Hepatocyte (in vitro differentiated cells): ENCODE measurements around the gene TTLL5. TPM values are rescaled to one million over a fixed set of nuclear protein-coding genes. Genes with fewer than 3 reads are reported as not detected.

Experiments used
- DNase-seq: peaks from one replicate; pipeline ENCODE4 v3.0.0-alpha.2; 2016; ENCODE audit warnings: low spot score
- H2AFZ ChIP-seq: fragments of 200-600 bp; sonication (generic); 2 replicates; pipeline ENCODE4 v1.6.0; 2016; ENCODE audit warnings: antibody characterized with exemption, mild to moderate bottlenecking
- H3K27ac ChIP-seq: fragments of 200-600 bp; sonication (generic); 2 replicates; pipeline ENCODE4 v1.5.1; 2016; ENCODE audit warnings: mild to moderate bottlenecking
- H3K27me3 ChIP-seq: fragments of 200-600 bp; sonication (generic); 2 replicates; pipeline ENCODE4 v1.6.1; 2016
- H3K36me3 ChIP-seq: fragments of 200-600 bp; sonication (generic); replicated peaks from 2 replicates; pipeline ENCODE4 v1.5.1; 2016; ENCODE audit warnings: low read depth; ENCODE audit not compliant: insufficient read depth
- H3K4me1 ChIP-seq: fragments of 200-600 bp; sonication (generic); 2 replicates; pipeline ENCODE4 v1.5.1; 2016; ENCODE audit warnings: mild to moderate bottlenecking, moderate library complexity; ENCODE audit not compliant: insufficient read depth
- H3K4me2 ChIP-seq: fragments of 200-600 bp; sonication (generic); 2 replicates; pipeline ENCODE4 v1.6.0; 2016
- H3K4me3 ChIP-seq: fragments of 200-600 bp; sonication (generic); 2 replicates; pipeline ENCODE4 v1.5.1; 2016; ENCODE audit warnings: mild to moderate bottlenecking
- H3K79me2 ChIP-seq: fragments of 200-600 bp; sonication (generic); 2 replicates; pipeline ENCODE4 v1.6.0; 2017; ENCODE audit warnings: mild to moderate bottlenecking
- H3K9me2 ChIP-seq: fragments of 200-600 bp; sonication (generic); replicated peaks from 2 replicates; pipeline ENCODE4 v1.6.0; 2017; ENCODE audit warnings: mild to moderate bottlenecking; ENCODE audit not compliant: insufficient read depth
- H3K9me3 ChIP-seq: fragments of 200-600 bp; sonication (generic); 2 replicates; pipeline ENCODE4 v1.5.1; 2016; ENCODE audit warnings: low read depth, mild to moderate bottlenecking
- H4K20me1 ChIP-seq: fragments of 200-600 bp; sonication (generic); 2 replicates; pipeline ENCODE4 v1.6.0; 2016; ENCODE audit warnings: mild to moderate bottlenecking; ENCODE audit not compliant: insufficient read depth, poor library complexity, severe bottlenecking
- CTCF ChIP-seq: fragments of 200-600 bp; sonication (generic); IDR thresholded peaks from 2 replicates; pipeline ENCODE4 v1.5.1; 2016; ENCODE audit warnings: antibody characterized with exemption, mild to moderate bottlenecking; ENCODE audit not compliant: poor library complexity
- EZH2 ChIP-seq: fragments of 200-600 bp; sonication (generic); IDR thresholded peaks from 2 replicates; pipeline ENCODE4 v1.6.1; 2016; ENCODE audit warnings: antibody characterized with exemption, mild to moderate bottlenecking, borderline replicate concordance
- EZH2phosphoT487 ChIP-seq: fragments of 200-600 bp; sonication (generic); IDR thresholded peaks from one replicate; pipeline ENCODE4 v1.6.1; 2018; ENCODE audit warnings: antibody characterized with exemption, mild to moderate bottlenecking, low read depth, moderate library complexity; ENCODE audit not compliant: unreplicated experiment, severe bottlenecking
- WGBS: methylation state at CpG from one replicate; pipeline ENCODE4 v1.1.6; 2016; ENCODE audit warnings: low lambda C conversion rate; ENCODE audit errors: missing lambda C conversion rate; 5-methylcytosine and 5-hydroxymethylcytosine counted together
- polyA plus RNA-seq: library from polyadenylated mRNA; unstranded; fragments of >200 nt; fragmentation: Nextera tagmentation; extraction: Ambion mirVana; gene quantifications from 2 replicates; pipeline ENCODE4 v1.2.1, GENCODE V29; 2016
- total RNA-seq: library from RNA; depleted of rRNA; stranded (reverse); fragments of >200 nt; gene quantifications from 2 replicates; pipeline ENCODE4 v1.2.3, GENCODE V29; 2014

TTLL5 gene
- total and polyA plus RNA-seq, 2 experiments from 2014 or later, result 8.9 to 11.1 TPM

GRCh38 chr14:75904311-75904710 lies 243.3 kb downstream of the TTLL5 start:
- no peak for DNase-seq

GRCh38 chr14:75905147-75905904 lies 244.3 kb downstream of the TTLL5 start:
- DNase-seq, result peak; percentile 41
- Histone ChIP-seq H3K79me2 (no peaks in the 10 kb centered on the region), H3K9me3 (no peaks in the 10 kb centered on the region), H3K4me1 (peaks cover 9% of the 10 kb centered on the region), H3K9me2 (no peaks in the 10 kb centered on the region), H4K20me1 (no peaks in the 10 kb centered on the region), H3K4me2 (peak overlapping the region; percentile 10), H3K36me3 (no peaks in the 10 kb centered on the region), H3K27me3 (no peaks in the 10 kb centered on the region), H2AFZ (no peak overlapping the region), H3K4me3 (no peak overlapping the region), H3K27ac (peak overlapping the region; percentile 12)
- TF ChIP-seq EZH2phosphoT487 (no peak), EZH2 (no peak), CTCF (no peak)
- WGBS, result 48% methylated on average over 7 of the region's 7 CpGs

More at GRCh38 chr14:75904311-75904710, 243.3 kb downstream of the TTLL5 start:
- H3K4me2 ChIP-seq, result no peak overlapping the region
- H3K27me3 ChIP-seq, result no peaks in the 10 kb centered on the region
- no peaks in the 10 kb centered on the region for H3K9me3 ChIP-seq
- no peak overlapping the region for H2AFZ ChIP-seq
- no peak overlapping the region for H3K27ac ChIP-seq
- no peak overlapping the region for H3K4me3 ChIP-seq
- H4K20me1 ChIP-seq, result no peaks in the 10 kb centered on the region
- WGBS, result 71% methylated on average over 3 of the region's 3 CpGs
- H3K9me2 ChIP-seq, result no peaks in the 10 kb centered on the region
- H3K79me2 ChIP-seq, result no peaks in the 10 kb centered on the region
- peaks cover 6% of the 10 kb centered on the region for H3K4me1 ChIP-seq
- no peak for TF ChIP-seq CTCF
- no peak for TF ChIP-seq EZH2
- TF ChIP-seq EZH2phosphoT487, result no peak
- no peaks in the 10 kb centered on the region for H3K36me3 ChIP-seq

GRCh38 chr14:75906228-75906627 lies 245.2 kb downstream of the TTLL5 start:
- WGBS, result 89% methylated on average over 5 of the region's 5 CpGs
- H3K27me3 ChIP-seq, result no peaks in the 10 kb centered on the region
- H3K79me2 ChIP-seq, result no peaks in the 10 kb centered on the region
- no peak overlapping the region for H3K4me3 ChIP-seq
- no peaks in the 10 kb centered on the region for H4K20me1 ChIP-seq
- TF ChIP-seq CTCF, result no peak
- TF ChIP-seq EZH2, result no peak
- TF ChIP-seq EZH2phosphoT487, result no peak
- no peak overlapping the region for H2AFZ ChIP-seq
- no peak overlapping the region for H3K27ac ChIP-seq
- H3K4me1 ChIP-seq, result peaks cover 9% of the 10 kb centered on the region
- no peak for DNase-seq
- no peaks in the 10 kb centered on the region for H3K9me3 ChIP-seq
- H3K9me2 ChIP-seq, result no peaks in the 10 kb centered on the region
- H3K36me3 ChIP-seq, result no peaks in the 10 kb centered on the region
- no peak overlapping the region for H3K4me2 ChIP-seq
